Kasumi-1 (cell line): ENCODE results near the gene TBC1D2B.

Experiments used
- DNase-seq, 2 experiments: peaks; one replicate each; lab custom pipeline; 2025; lab: John Stamatoyannopoulos, UW

Gene TBC1D2B

GRCh38 chr15:78097667-78098066, 20.2 kb upstream of the TBC1D2B start:
- DNase-seq, result no peak

- DNase-seq, result no peak
Observed at GRCh38 chr15:78093242-78094020, 15.9 kb upstream of the TBC1D2B start.

- no peak for DNase-seq
Observed at GRCh38 chr15:78092261-78093041, 14.9 kb upstream of the TBC1D2B start, which contains the start of gene SH2D7. Gene SH2D7 (plus strand): TSS chr15:78092561. CDS start chr15:78092585, 24 bp downstream.

GRCh38 chr15:78090422-78091063, 13.0 kb upstream of the TBC1D2B start:
- DNase-seq, result no peak

GRCh38 chr15:78088773-78089080, 11.2 kb upstream of the TBC1D2B start:
- no peak for DNase-seq

- DNase-seq, result no peak
Observed at GRCh38 chr15:78087951-78088772, 10.7 kb upstream of the TBC1D2B start.

- no peak for DNase-seq
Observed at GRCh38 chr15:78085928-78086327, 8.4 kb upstream of the TBC1D2B start.

- DNase-seq, result no peak
Observed at GRCh38 chr15:78084449-78084750, 6.9 kb upstream of the TBC1D2B start.

GRCh38 chr15:78083687-78084448, 6.4 kb upstream of the TBC1D2B start:
- DNase-seq, result no peak

GRCh38 chr15:78083186-78083585, 5.7 kb upstream of the TBC1D2B start:
- DNase-seq, result no peak

- no peak for DNase-seq
Observed at GRCh38 chr15:78082743-78083110, 5.2 kb upstream of the TBC1D2B start.

- DNase-seq, result peak in 1 of 2 experiments; percentile 25
Observed at GRCh38 chr15:78082106-78082742, 4.7 kb upstream of the TBC1D2B start.

GRCh38 chr15:78080088-78080460, 2.6 kb upstream of the TBC1D2B start:
- no peak for DNase-seq

- DNase-seq, result no peak
Observed at GRCh38 chr15:78079298-78080087, 2.0 kb upstream of the TBC1D2B start.

- DNase-seq, result peak in 1 of 2 experiments; percentile 60
Observed at GRCh38 chr15:78077871-78078210, 330 bp upstream of the TBC1D2B start.

GRCh38 chr15:78076231-78077052, 1.1 kb downstream of the TBC1D2B start:
- DNase-seq, result peak in 1 of 2 experiments; percentile 29

GRCh38 chr15:78075490-78076230, 1.9 kb downstream of the TBC1D2B start:
- DNase-seq, result peak; percentile 50 to 52

GRCh38 chr15:78073046-78073787, 4.3 kb downstream of the TBC1D2B start:
- no peak for DNase-seq
